ENCODE measurements around the gene SH3RF3. TPM values are rescaled to one million over a fixed set of nuclear protein-coding genes. Genes with fewer than 3 reads are reported as not detected.

SH3RF3 gene
- total RNA-seq, 1 experiment from 2014 or later = 4.9 TPM

DNA sequence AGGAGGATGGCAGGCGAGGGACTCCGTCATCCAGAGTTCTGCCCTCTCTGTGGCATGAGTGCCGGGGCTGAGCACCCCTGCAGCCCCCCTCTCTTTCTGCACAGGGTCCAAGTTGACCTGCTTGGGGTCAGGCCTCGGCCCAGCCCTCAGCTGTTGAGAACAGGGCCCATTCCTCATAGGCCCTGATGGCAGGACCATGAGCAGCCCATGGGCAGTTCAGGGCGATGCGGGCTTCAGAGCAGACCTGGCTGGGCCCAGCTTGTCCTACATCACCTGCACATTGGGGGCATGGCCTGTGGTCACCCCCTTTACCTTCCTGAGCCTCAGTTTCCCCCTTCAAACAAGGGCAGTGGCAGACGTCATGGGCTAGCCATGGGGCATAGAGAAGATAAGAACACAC, 246.7 kb downstream of the SH3RF3 start:
- BruUV-seq (replicated peaks) = no TSS peak
- CTCF ChIA-PET = no interaction called here
- POLR2A ChIA-PET = no interaction called here
- Histone ChIP-seq H3K4me3 (ENCODE audit: low read depth in 2 of 2, low read length in 2 of 2) (no peak overlapping the region), H3K36me3 (ENCODE audit: control insufficient read depth, insufficient read depth, low read length) (no peaks in the 10 kb centered on the region), H3K4me1 (ENCODE audit: control insufficient read depth, insufficient read depth, low read length) (no peaks in the 10 kb centered on the region), H3K9me3 (ENCODE audit: control insufficient read depth, insufficient read depth, low read depth, low read length) (no peaks in the 10 kb centered on the region), H3K27ac (ENCODE audit: low read length) (no peak overlapping the region), H3K27me3 (ENCODE audit: control insufficient read depth, insufficient read depth, low read length) (no peaks in the 10 kb centered on the region)
- ATAC-seq (no peak), DNase-seq (ENCODE audit: low read depth, low spot score) (no peak)
- intact Hi-C loops (cut with micrococcal nuclease; ENCODE audit: unreplicated experiment) (no loop called here), in situ Hi-C loops (cut with HindIII; ENCODE audit: low pct_unique_long_range_greater_than_20kb, low sequenced_read_pairs) (no loop called here)
- TF ChIP-seq SIN3A (IDR thresholded peaks at IDR 0.05; ENCODE audit: borderline replicate concordance, insufficient read depth, low read depth, low read length) (no peak), TCF7L2 (IDR thresholded peaks at IDR 0.05; ENCODE audit: low read depth, low read length) (no peak), POLR2AphosphoS5 (IDR thresholded peaks at IDR 0.05; ENCODE audit: low read depth, low read length) (no peak), REST (IDR thresholded peaks at IDR 0.05; ENCODE audit: insufficient read depth in 1 of 2, low read depth in 2 of 2, low read length in 1 of 2) (no peak), CTCF (IDR thresholded peaks at IDR 0.05) (no peak)

DNA sequence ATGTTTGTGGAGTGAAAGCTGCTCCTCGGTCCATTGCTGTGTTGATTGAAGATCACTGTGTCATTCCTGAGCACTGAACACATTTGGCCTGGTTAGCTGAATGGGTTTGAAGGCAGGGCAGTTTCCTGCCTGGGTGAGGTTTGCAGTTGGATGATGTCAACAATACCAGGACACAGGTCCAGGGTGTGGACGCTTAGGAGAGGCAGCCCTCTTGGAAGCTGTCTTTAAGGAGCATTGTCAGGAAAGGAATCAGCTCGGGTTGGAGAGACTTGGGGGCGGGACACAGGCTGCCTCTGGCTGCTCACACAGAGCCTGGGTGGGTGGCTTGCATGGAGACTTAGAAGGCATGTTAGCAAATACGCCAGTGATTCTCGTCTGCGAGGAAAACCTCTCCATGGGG, 247.1 kb downstream of the SH3RF3 start:
- BruUV-seq (replicated peaks) = no TSS peak
- DNase-seq (ENCODE audit: low read depth, low spot score) = no peak
- no peak for ATAC-seq
- in situ Hi-C loops (cut with HindIII; ENCODE audit: low pct_unique_long_range_greater_than_20kb, low sequenced_read_pairs) = no loop called here
- H3K27ac ChIP-seq (ENCODE audit: low read length) = no peak overlapping the region
- no peaks in the 10 kb centered on the region for H3K36me3 ChIP-seq (ENCODE audit: control insufficient read depth, insufficient read depth, low read length)
- H3K4me1 ChIP-seq (ENCODE audit: control insufficient read depth, insufficient read depth, low read length) = no peaks in the 10 kb centered on the region
- no peaks in the 10 kb centered on the region for H3K9me3 ChIP-seq (ENCODE audit: control insufficient read depth, insufficient read depth, low read depth, low read length)
- POLR2A ChIA-PET = no interaction called here
- H3K4me3 ChIP-seq (ENCODE audit: low read depth in 2 of 2, low read length in 2 of 2) = no peak overlapping the region
- CTCF ChIA-PET = no interaction called here
- H3K27me3 ChIP-seq (ENCODE audit: control insufficient read depth, insufficient read depth, low read length) = no peaks in the 10 kb centered on the region
- intact Hi-C loops (cut with micrococcal nuclease; ENCODE audit: unreplicated experiment) = no loop called here
- TF ChIP-seq CTCF (IDR thresholded peaks at IDR 0.05) (no peak), SIN3A (IDR thresholded peaks at IDR 0.05; ENCODE audit: borderline replicate concordance, insufficient read depth, low read depth, low read length) (no peak), POLR2AphosphoS5 (IDR thresholded peaks at IDR 0.05; ENCODE audit: low read depth, low read length) (no peak), TCF7L2 (IDR thresholded peaks at IDR 0.05; ENCODE audit: low read depth, low read length) (no peak), REST (IDR thresholded peaks at IDR 0.05; ENCODE audit: insufficient read depth in 1 of 2, low read depth in 2 of 2, low read length in 1 of 2) (no peak)

All from Panc1 (cell line).